Liver (tissue), 3 donors: ENCODE measurements around the gene CATSPER3.

Source experiments
- GABPA ChIP-seq, 2 donors: IDR thresholded peaks in 1 of 2; conservative IDR thresholded peaks in 1 of 2; 2 replicates each; pipeline ENCODE4 v1.6.1; 2016; ENCODE audit warnings: antibody characterized with exemption in 2 of 2, mild to moderate bottlenecking in 1 of 2, moderate library complexity in 1 of 2
- HNF4G ChIP-seq: IDR thresholded peaks from 2 replicates; pipeline ENCODE4 v1.6.1; 2016; ENCODE audit warnings: antibody characterized with exemption
- SP1 ChIP-seq: IDR thresholded peaks from 2 replicates; pipeline ENCODE4 v1.6.1; 2018; ENCODE audit warnings: antibody characterized with exemption, mild to moderate bottlenecking
- TAF1 ChIP-seq: conservative IDR thresholded peaks from 2 replicates; pipeline ENCODE4 v1.6.1; 2016; ENCODE audit warnings: antibody characterized with exemption, mild to moderate bottlenecking
- TF ChIP-seq, protein P1 (sequence below): fragments of 150-350 bp; IDR thresholded peaks from 2 replicates; pipeline ENCODE4 v1.5.1; 2017; ENCODE audit warnings: improper control_type of control experiment, low read depth, low read length; ENCODE audit not compliant: missing input control
- TF ChIP-seq, protein P2 (sequence below): IDR thresholded peaks from 2 replicates; pipeline ENCODE4 v1.6.1; 2016; ENCODE audit warnings: antibody characterized with exemption, mild to moderate bottlenecking
- TF ChIP-seq, protein P3 (sequence below): IDR thresholded peaks from 2 replicates; pipeline ENCODE4 v1.6.1; 2016; ENCODE audit warnings: antibody characterized with exemption
- donor health status: healthy.
- donor health status: healthy.

DNA sequence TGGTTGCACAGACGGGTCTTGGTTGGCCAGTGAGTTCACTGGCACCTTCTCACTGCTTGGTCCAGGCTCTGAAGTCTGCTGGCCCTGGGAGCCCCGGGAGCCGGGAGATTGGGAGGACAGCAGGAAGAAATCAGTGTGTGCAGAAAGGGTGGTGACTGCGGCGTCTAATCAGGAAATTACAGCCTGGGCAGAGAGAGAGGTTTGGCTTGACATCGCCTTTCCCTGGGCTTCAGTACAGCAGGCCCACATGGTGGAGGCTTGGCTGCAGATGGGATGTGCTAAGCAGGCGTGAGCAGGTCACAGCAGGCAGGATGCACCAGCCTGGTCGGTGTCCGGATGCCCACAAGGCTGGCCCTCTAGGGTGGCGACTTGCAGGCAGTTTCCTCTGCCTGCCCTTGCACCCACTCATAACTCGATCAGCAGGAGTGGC lies 49.2 kb downstream of the CATSPER3 start:
- TF ChIP-seq GABPA (IDR thresholded peaks at IDR 0.05 in 1 of 2, conservative IDR thresholded peaks at IDR 0.05 in 1 of 2) (no peak), SP1 (no peak), TAF1 (no peak), HNF4G (no peak)
- TF ChIP-seq, protein P1, sequence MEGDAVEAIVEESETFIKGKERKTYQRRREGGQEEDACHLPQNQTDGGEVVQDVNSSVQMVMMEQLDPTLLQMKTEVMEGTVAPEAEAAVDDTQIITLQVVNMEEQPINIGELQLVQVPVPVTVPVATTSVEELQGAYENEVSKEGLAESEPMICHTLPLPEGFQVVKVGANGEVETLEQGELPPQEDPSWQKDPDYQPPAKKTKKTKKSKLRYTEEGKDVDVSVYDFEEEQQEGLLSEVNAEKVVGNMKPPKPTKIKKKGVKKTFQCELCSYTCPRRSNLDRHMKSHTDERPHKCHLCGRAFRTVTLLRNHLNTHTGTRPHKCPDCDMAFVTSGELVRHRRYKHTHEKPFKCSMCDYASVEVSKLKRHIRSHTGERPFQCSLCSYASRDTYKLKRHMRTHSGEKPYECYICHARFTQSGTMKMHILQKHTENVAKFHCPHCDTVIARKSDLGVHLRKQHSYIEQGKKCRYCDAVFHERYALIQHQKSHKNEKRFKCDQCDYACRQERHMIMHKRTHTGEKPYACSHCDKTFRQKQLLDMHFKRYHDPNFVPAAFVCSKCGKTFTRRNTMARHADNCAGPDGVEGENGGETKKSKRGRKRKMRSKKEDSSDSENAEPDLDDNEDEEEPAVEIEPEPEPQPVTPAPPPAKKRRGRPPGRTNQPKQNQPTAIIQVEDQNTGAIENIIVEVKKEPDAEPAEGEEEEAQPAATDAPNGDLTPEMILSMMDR, result no peak
- TF ChIP-seq, protein P2, sequence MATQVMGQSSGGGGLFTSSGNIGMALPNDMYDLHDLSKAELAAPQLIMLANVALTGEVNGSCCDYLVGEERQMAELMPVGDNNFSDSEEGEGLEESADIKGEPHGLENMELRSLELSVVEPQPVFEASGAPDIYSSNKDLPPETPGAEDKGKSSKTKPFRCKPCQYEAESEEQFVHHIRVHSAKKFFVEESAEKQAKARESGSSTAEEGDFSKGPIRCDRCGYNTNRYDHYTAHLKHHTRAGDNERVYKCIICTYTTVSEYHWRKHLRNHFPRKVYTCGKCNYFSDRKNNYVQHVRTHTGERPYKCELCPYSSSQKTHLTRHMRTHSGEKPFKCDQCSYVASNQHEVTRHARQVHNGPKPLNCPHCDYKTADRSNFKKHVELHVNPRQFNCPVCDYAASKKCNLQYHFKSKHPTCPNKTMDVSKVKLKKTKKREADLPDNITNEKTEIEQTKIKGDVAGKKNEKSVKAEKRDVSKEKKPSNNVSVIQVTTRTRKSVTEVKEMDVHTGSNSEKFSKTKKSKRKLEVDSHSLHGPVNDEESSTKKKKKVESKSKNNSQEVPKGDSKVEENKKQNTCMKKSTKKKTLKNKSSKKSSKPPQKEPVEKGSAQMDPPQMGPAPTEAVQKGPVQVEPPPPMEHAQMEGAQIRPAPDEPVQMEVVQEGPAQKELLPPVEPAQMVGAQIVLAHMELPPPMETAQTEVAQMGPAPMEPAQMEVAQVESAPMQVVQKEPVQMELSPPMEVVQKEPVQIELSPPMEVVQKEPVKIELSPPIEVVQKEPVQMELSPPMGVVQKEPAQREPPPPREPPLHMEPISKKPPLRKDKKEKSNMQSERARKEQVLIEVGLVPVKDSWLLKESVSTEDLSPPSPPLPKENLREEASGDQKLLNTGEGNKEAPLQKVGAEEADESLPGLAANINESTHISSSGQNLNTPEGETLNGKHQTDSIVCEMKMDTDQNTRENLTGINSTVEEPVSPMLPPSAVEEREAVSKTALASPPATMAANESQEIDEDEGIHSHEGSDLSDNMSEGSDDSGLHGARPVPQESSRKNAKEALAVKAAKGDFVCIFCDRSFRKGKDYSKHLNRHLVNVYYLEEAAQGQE, result no peak
- TF ChIP-seq, protein P3, sequence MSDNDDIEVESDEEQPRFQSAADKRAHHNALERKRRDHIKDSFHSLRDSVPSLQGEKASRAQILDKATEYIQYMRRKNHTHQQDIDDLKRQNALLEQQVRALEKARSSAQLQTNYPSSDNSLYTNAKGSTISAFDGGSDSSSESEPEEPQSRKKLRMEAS, result no peak
